ENCODE data around the gene AP1G2.

DNA sequence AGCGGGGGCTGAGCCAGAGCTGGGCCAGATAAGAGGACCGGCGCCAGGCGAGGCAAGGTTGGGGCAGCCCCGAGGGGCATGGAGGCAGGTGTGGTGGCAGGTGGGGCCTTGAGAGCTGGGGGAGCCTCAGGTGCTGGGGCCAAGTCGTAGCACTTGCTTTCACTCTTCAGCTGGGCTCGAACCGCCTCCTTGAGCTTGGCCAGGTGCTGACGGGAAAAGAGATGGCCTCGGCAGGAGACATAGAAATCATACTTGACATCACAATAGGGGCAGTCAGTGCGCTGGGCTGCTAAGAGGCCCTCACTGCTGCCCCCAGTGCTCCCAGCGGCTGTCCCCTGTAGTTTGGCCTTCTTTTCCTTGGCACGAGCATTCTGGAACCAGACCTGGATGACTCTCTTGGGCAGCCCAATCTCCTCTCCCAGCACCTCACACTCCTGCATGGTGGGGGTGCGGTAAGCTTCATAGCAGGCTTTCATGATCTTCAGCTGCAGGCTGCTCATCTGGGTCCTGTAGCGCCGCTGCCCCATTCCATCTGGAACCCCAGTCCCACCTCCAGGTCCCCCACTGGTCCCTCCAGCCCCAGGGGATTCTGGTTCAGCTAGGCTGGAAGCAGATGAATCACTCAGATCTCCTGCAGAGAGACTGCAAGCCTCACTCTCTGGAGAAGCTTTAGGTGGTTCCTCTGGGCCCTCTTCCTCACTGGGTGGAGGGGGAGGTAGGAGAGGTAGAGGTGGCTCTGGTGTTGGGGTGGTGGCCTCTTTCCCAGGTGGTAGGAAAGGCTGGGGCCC, 44.2 kb downstream of the AP1G2 start:
- no peak for TF ChIP-seq TAF1 (IDR thresholded peaks at IDR 0.05; ENCODE audit: low read depth)
- TF ChIP-seq CTCF (IDR thresholded peaks at IDR 0.05; ENCODE audit: poor library complexity, severe bottlenecking): no peak
- no peak for TF ChIP-seq RAD21 (conservative IDR thresholded peaks at IDR 0.05)
- no peak for TF ChIP-seq EZH2 (IDR thresholded peaks at IDR 0.05; ENCODE audit: borderline replicate concordance, insufficient read depth, low read length, poor library complexity, severe bottlenecking)
- no peak for TF ChIP-seq POLR2AphosphoS5 (IDR thresholded peaks at IDR 0.05)
- no peak for TF ChIP-seq MXI1 (conservative IDR thresholded peaks at IDR 0.05; ENCODE audit: poor library complexity, severe bottlenecking)
- TF ChIP-seq, protein P1, sequence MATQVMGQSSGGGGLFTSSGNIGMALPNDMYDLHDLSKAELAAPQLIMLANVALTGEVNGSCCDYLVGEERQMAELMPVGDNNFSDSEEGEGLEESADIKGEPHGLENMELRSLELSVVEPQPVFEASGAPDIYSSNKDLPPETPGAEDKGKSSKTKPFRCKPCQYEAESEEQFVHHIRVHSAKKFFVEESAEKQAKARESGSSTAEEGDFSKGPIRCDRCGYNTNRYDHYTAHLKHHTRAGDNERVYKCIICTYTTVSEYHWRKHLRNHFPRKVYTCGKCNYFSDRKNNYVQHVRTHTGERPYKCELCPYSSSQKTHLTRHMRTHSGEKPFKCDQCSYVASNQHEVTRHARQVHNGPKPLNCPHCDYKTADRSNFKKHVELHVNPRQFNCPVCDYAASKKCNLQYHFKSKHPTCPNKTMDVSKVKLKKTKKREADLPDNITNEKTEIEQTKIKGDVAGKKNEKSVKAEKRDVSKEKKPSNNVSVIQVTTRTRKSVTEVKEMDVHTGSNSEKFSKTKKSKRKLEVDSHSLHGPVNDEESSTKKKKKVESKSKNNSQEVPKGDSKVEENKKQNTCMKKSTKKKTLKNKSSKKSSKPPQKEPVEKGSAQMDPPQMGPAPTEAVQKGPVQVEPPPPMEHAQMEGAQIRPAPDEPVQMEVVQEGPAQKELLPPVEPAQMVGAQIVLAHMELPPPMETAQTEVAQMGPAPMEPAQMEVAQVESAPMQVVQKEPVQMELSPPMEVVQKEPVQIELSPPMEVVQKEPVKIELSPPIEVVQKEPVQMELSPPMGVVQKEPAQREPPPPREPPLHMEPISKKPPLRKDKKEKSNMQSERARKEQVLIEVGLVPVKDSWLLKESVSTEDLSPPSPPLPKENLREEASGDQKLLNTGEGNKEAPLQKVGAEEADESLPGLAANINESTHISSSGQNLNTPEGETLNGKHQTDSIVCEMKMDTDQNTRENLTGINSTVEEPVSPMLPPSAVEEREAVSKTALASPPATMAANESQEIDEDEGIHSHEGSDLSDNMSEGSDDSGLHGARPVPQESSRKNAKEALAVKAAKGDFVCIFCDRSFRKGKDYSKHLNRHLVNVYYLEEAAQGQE (IDR thresholded peaks at IDR 0.05; ENCODE audit: borderline replicate concordance): no peak
- TF ChIP-seq EP300 (conservative IDR thresholded peaks at IDR 0.05; ENCODE audit: poor library complexity, severe bottlenecking): no peak
